Right ventricle myocardium inferior (tissue), 1 donor: ENCODE data around the gene ZNF800. TPM values are rescaled to one million over a fixed set of nuclear protein-coding genes. Genes with fewer than 3 reads are reported as not detected.

Source experiments
- ATAC-seq: fragments of 200-7000 bp; cut with Tn5 transposase; one replicate; pipeline ENCODE4 v1.9.1; 2020; ENCODE audit warnings: mild to moderate bottlenecking, moderate library complexity
- DNase-seq: peaks from one replicate; pipeline ENCODE4 v3.0.0; 2021; ENCODE audit errors: missing footprints
- intact Hi-C: fragments of 100-400 bp; cut with DNase I; formaldehyde crosslinking; loops from one replicate; pipeline ENCODE4 v1.11.0; 2022
- total RNA-seq: library from RNA; stranded (reverse); fragmentation: NEBNext Ultra II Directional; extraction: Animal tissue kit (Norgen Biotek cat#: 25700); gene quantifications from one replicate; pipeline ENCODE4 v1.2.1, GENCODE V29; 2021
- donor health status: DM: no; HTN: yes; CAD: no; lungs with severe emphysema.

Gene ZNF800
- total RNA-seq, 1 donor from 2014 or later, result 20.1 TPM

DNA sequence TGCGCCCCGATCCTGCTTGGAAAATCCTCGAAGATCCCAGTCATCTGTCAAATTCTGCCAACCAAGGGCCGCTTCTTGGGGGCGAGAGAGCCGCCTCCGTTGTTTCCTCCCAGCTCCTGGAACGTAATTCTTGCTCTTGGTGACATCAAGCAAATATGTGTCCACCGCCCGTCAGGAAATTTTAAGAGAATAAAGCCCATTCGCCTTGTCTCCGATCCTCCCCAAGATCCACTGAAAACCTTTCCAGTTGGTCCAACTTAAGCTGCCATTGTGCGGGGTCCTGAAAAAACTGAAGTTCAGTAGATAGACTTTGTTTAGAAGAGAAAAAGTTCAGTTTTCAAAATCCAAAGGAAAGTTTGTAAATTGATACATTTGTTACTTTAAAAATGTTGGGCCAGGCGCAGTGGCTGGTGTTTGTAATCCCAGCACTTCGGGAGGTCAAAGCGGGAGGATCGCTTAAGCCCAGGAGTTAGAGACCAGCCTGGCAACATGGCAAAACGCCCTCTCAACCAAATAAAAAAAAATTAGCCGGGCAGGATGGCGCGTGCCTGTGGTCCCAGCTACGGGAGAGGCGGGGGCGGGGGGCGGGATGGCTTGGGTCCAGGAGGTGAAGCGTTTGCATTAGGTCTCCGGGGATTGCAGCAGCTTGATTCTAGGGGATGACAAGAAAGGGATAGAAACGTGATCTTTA is 1.0 kb upstream of the ZNF800 start:
- no peak for DNase-seq
- intact Hi-C loops, result loop anchor here (2.0 to 10.0 kb wide), 2 partner anchors 49 to 195 kb away; partner anchors contain the start of gene ARF5
- no peak for ATAC-seq

DNA sequence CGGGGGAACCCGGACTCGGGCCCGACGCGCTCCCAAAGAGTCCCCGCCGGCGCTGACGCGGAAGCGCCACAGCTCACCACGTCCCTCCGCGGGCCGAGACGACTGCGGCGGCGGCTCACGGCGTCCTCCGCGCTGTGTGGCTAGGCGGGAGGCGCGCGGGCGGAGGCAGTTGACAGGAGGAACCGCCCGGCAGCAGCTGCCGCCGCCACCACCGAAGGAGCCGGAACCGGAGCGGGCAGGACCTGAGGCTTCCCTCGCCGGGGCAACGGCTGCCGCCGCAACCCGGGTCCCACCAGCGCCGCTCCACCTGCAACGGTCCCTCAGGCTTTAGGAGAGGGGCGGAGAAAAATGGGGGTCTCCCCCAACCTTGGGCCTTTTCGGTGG is 334 bp downstream of the ZNF800 start:
- ATAC-seq (peak; percentile 70), DNase-seq (peak; percentile 89)
- intact Hi-C loops, result loop anchor here (2.0 to 10.0 kb wide), 2 partner anchors 47 to 197 kb away; partner anchors contain the start of gene ARF5

DNA sequence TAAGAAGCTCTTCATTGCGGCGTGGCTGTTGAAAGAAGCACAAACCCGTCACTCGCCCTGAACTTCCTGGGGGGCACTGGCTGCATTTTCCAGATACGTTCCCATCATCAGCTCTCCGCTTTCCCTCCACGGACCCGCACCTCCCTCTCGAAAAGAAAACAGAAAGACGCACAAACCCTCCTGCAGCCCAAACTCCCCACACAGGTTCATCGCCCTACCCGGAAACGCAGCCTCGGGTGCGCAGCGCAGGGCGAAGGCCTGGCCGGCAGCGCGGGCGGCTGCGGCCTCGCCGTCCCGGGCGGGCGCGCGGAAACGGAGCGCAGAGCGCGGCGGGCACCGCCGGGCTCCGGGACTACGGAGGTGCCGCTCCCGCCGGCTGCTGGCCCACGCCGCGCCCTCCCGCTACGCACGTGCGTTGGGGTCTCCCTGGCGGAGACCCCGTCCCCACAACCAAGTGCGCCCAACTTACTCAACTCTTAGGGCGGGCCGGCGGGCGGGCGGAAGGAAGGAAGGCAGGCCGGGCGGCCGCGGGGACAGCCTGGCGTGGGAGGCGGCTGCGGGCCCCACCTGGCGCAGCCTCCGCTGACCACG is 822 bp downstream of the ZNF800 start:
- intact Hi-C loops, result loop anchor here (2.0 to 10.0 kb wide), 2 partner anchors 47 to 197 kb away; partner anchors contain the start of gene ARF5
- DNase-seq, result no peak
- peak; percentile 1 for ATAC-seq

DNA sequence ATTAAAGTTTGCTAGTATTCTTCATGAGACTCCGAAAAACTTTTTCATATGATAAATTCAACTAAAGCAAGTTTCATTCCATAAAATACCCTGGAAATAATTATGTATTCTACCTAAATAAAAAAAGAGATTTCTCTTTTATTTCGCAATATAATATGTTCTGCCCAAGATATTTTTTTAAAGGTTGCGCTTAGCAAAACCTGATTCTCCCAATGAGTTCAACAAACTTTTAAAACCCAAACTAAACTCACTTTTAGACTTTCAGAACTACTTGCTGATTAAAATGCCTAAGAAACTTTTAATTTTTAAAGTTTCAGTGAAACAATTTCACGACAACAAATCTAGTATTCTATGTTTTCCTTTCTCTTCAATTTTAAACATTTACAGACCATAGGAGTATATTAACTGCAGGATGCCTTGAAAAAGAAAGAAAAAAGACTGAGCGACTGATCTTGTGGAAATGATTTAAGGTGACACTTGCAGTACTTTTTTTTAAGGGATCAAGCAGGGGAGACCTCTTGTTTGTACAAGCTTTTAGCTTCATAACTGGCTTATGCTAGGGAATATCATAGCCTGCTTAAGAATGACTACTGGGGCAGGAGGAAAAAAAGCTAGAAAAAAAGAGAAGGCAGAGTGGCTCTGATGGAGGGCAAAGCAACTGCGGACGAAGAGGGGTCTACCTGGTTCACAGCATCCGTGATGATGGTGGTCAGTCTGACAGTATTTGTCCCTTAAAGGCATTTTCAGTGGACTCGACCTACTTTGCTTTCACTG is 1.5 kb downstream of the ZNF800 start:
- ATAC-seq, result no peak
- no peak for DNase-seq
- intact Hi-C loops, result loop anchor here (10.0 kb wide), 1 partner anchor 46 kb away; no protein-coding TSS in a partner anchor

DNA sequence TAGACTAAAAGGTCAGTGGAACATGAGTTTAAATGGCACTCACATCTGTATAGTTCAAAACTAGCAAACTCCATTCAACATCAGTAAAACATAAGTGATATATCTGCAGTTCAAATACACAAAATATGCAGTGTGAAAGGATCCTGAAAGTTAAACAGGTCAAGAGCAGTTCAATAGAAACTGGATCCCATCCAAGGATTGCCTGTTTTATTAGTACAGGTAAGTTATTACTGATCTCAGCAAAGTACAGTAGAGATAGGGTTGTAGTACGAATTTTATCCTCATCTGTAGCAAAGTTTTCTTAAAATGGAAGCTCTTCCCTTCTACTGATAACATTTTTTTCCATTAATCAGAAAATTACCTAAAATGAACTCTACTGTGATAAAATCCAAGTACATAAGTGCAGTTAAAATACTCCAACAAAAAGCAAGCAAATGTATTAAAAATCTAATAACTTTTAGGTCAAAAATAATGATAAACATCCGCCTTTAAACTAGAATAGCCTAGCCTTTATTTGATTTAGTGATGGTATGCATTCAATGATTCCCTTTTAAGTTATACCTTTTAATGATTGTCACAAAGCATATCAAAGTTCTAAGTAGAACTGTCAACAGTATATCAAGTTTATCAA is 2.2 kb downstream of the ZNF800 start:
- intact Hi-C loops, result loop anchor here (10.0 kb wide), 1 partner anchor 46 kb away; no protein-coding TSS in a partner anchor
- DNase-seq, result no peak
- no peak for ATAC-seq

DNA sequence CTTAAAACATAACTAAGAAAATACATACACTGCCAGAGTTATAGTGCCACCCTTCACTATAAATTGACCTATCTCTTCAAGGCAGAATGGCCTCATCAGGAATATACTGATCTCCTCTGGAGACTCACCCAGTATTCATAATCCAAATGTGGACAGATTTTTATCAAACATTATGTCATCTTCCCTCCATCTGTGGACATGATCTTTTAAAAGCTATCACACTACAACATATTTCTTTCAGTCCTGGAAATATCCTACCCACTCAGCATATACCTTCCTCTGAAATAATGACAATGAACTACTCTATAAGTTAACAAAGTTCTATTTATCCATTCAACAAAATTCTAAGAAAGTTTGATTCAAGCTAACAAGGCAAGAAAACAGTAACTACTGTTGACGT is 3.2 kb downstream of the ZNF800 start:
- intact Hi-C loops, result no loop called here
- no peak for DNase-seq
- ATAC-seq, result no peak

DNA sequence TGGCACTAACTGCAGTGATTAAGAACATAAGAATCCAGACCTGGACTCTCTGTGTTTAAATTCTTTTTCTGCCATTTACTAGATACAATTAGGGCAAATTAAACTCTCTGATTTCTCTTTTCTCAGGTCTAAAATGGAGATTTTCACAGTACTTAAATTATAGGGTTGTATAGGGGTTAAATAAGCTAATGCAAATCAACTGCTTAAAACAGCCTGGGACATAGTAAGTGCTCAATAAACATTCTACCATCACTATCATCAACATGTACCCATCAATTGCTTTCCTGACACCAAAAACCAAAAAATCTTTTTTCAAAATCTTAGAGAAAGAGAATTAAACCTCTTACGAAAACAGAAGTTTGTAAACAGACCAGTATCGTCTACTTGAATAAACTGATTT is 4.5 kb downstream of the ZNF800 start:
- ATAC-seq, result no peak
- intact Hi-C loops, result no loop called here

DNA sequence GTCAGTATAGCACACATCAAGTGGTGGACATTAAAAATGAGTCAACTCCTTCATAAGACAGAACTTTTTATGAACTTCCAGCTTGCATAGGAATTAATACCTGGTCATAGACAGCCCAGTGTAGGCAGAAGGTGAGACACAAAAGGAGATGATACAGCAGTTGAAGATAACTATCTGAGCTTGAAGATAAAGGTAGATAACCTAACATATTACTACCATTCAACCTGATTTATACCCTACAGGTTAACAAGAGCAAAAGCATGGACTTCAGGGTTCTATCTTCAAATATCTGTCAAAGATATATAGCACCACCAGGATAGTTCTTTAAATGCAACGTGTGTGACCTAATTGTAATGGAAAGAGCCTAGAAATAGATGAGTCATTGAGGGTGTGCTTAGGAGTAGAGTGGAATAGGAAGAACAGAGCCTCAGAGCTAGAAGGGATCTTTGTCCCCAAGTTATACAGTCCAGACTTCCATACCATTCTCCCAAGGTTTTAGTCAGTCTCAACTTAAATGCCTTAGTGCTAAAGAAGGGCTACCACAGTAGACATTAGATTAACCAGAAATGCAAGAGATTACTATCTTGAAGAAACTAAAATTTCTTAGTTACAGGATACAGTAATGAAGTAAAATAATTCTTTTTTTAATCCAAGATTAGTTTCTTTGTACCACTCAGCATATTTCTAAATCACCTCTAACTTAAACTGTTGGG is 9.2 kb downstream of the ZNF800 start:
- intact Hi-C loops, result no loop called here
- ATAC-seq (no peak), DNase-seq (no peak)

More for the DNA sequence above, 4.5 kb downstream of the ZNF800 start:
- no peak for DNase-seq

DNA sequence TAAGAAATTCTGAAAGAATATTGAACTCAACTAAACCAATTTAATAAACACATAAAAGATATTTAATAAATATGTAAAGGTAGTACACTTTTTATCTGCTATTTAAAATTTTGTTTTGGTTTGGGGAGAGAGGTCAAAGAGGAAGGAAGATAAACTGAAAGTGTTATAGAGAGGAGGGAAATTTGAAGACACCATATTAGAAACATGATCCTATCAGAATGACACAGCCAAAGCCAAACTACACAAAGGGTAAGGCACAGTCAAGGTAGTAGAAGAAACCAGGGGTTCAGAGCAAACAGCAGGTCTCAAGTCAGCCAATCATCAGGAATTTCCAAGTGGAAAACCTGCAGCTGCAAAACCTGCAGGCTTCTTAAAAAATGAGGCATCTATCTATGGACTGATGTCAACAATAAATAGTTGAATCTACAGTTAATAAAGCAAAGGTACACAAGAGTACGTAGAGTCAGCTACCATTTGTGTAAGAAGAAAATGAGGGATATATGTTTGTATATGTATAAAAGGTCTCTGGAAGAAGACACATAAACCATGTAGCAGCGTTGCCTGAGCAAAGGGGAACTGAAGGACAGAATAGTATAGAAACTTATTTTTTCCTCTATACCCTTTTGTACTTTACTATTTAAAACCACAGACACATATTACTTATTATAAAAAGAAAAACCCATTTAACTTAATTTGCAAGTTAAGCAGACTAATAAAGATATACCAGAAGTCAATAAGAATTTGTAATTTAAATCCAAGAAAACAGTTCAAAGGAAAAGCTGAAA is 10.0 kb downstream of the ZNF800 start:
- intact Hi-C loops, result no loop called here
- ATAC-seq (no peak), DNase-seq (no peak)

DNA sequence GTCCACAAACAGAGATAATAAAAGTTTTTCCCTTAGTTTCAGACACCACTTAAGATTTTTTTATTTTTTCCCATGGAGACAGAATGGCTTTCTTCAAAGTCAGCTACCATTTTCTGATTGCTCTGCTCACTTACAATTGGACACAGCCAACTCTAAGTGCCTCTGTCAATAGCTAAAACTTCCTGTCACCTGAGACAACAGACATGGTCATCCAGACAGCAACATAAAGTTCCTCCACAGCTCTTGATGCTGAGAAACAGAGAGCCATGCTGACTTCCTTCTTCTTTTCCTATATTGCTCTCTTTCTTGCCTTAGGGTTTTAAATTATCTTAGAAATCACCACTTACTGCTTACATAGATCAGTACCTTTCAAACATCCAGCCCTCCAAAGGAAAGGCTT is 12.0 kb downstream of the ZNF800 start:
- intact Hi-C loops, result no loop called here
- no peak for ATAC-seq
- DNase-seq, result no peak

DNA sequence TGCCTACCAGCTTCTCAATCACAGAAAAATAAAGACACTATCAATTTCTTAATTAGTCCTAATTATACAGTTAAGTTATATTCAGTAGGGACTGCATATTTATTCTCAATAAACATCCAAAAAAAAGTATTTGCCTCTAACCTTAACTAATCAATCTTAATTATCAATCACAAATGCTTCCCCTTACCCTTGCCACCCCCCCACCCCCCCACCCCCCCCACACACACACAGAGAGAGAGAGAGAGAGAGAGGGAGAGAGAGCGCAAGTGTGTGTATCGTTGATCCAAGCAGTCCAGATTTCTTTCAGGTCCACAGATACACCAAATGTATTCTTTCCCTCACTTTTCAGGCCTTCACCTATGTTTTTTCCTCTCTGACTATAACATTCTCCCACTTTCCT is 12.9 kb downstream of the ZNF800 start:
- ATAC-seq (no peak), DNase-seq (no peak)
- intact Hi-C loops, result no loop called here

DNA sequence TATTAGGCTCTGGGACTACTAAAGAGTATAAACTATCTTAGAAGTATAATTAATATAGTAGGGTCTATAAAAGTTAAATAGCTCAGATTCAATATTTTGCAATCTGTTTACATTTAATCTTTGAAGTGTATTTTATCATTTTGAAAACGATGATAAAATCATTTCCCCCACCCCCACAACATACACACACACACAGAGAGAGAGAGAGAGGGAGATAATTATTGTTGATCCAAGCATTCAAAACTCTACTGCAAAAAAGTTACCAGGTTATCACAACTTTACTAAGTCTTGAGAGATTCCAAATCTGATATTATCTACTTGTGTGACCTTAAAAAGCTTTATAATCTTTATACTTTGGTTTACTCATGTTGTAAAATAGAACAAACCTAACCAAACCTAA is 14.0 kb downstream of the ZNF800 start:
- no peak for DNase-seq
- no peak for ATAC-seq
- intact Hi-C loops, result no loop called here

DNA sequence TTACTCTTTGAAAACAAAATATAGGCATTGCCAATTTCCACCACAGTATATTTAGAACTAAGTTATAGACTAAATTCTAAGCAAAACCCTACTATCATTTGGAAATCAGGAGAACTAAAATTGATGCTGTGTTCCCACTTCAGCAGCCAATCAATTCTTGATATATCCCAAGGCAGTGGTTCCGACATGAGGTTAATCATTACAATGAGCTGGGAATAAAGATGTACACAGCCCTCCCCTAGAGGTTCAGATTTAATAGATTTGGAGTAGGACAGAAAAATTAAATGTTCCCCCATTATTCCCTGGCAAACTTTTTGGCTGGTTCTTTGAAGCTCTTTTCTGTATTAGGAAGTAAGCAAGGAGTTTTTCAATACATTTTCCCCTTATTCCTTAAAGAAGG is 15.1 kb downstream of the ZNF800 start:
- no peak for ATAC-seq

DNA sequence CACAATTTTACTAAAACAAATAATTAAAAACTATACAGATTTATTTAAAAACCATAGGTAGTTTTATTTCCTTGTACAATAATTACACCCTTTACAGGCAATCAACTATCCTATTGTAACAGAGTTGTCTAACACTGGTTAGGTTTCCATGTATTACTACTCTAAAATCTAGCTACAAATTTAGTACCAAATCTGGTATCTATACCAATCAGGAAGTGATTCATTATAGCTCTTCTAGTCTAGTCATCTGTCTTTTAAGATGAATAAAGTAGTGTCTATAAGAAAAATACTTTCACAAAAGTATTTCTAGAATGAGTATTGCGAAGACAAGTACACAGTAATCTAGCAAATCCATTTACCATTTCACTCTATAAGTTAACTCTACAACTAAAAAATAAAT is 16.9 kb downstream of the ZNF800 start:
- no peak for DNase-seq
- no peak for ATAC-seq

More for the DNA sequence above, 15.1 kb downstream of the ZNF800 start:
- intact Hi-C loops, result no loop called here
- DNase-seq, result no peak

DNA sequence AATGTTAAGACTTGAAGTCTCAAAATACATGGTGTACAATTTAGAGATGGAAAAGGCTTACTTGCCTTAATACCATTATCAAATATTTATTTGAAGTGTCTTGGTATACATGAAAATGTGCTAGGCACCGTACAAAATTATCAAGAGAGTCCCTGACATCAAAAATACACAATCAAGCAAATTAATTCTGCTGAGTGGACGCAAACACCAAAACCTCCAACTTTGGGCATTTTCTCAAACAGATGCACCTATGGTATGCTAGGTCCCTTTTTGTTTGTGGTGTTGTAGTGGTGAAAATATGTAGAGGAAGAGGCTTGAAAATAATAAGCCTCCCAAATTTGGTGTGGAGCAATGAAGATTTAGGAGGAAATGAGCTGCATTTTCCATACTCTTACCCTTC is 24.8 kb downstream of the ZNF800 start:
- DNase-seq (no peak), ATAC-seq (no peak)
- intact Hi-C loops, result no loop called here

More for the DNA sequence above, 16.9 kb downstream of the ZNF800 start:
- intact Hi-C loops, result no loop called here

DNA sequence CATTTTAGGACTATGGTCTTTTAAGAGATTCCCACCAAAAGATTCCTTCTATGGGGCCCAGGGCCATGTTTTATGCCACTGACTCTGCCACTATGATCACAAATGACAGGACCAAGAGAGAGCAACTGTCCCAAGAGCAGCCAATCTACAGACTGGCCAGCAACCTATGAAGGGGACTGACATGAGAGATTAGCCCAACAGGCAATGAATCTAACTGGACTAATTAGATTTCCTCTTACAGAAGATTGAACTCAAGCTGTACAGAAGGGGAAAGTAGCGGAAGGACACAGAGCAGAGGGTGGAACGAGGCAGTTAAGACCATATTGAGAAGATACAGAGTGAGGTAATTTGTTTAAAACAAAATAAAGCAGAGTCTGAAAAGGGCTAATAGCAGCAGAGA is 25.8 kb downstream of the ZNF800 start:
- intact Hi-C loops, result no loop called here
- ATAC-seq (no peak), DNase-seq (no peak)

DNA sequence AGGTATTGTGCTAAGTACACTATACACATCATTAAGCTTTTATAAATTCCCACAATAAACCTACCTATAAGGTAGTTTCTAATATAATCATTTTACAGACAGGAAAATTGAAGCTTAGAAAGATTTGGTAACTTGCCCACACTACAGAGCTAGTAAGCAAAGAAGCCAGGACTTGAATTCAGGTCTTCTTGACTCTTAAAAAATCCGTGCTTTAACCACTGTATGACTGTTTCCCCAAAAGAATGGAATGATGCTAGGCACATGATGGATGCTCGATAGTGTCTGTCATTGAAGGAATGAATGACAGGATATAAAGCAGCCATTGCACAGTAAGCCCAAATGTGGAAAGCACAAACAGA is 26.6 kb downstream of the ZNF800 start:
- no peak for DNase-seq
- no peak for ATAC-seq
- intact Hi-C loops, result no loop called here
